Loucy (cell line): ENCODE data around the gene KIF11.

Experiments
- H2AFZ ChIP-seq: fragments of 200-600 bp; sonication (generic); 2 replicates; pipeline ENCODE4 v1.6.0; 2016; ENCODE audit warnings: antibody characterized with exemption, mild to moderate bottlenecking, low read length, moderate library complexity
- H3F3A ChIP-seq: fragments of 200-600 bp; 2 replicates; pipeline ENCODE4 v1.6.0; 2016; ENCODE audit warnings: antibody characterized with exemption, low read depth, mild to moderate bottlenecking
- H3K27me3 ChIP-seq: fragments of 200-600 bp; sonication (generic); 2 replicates; pipeline ENCODE4 v1.6.1; 2014; ENCODE audit warnings: low read length, mild to moderate bottlenecking; ENCODE audit not compliant: insufficient read depth, poor library complexity, severe bottlenecking
- H3K36me3 ChIP-seq: fragments of 200-600 bp; sonication (generic); 2 replicates; pipeline ENCODE4 v1.6.1; 2016; ENCODE audit warnings: low read length; ENCODE audit not compliant: insufficient read depth
- H3K4me1 ChIP-seq: fragments of 200-600 bp; sonication (generic); 2 replicates; pipeline ENCODE4 v1.5.1; 2014; ENCODE audit warnings: low read length, mild to moderate bottlenecking; ENCODE audit not compliant: insufficient read depth, poor library complexity, severe bottlenecking
- H3K4me2 ChIP-seq: fragments of 200-600 bp; sonication (generic); 2 replicates; pipeline ENCODE4 v1.6.0; 2014; ENCODE audit warnings: antibody characterized with exemption, low read length, low read depth, mild to moderate bottlenecking; ENCODE audit not compliant: poor library complexity, severe bottlenecking
- H3K4me3 ChIP-seq: fragments of 200-600 bp; sonication (generic); 2 replicates; pipeline ENCODE4 v1.5.1; 2014; ENCODE audit warnings: low read length, mild to moderate bottlenecking, mixed read lengths; ENCODE audit not compliant: poor library complexity, severe bottlenecking
- H3K79me2 ChIP-seq: fragments of 200-600 bp; sonication (generic); 2 replicates; pipeline ENCODE4 v1.6.1; 2014; ENCODE audit warnings: low read length; ENCODE audit not compliant: insufficient read depth
- H3K9ac ChIP-seq: fragments of 200-600 bp; sonication (generic); 2 replicates; pipeline ENCODE4 v1.6.0; 2014; ENCODE audit warnings: mild to moderate bottlenecking, low read depth, low read length, moderate library complexity; ENCODE audit not compliant: poor library complexity, severe bottlenecking
- H3K9me2 ChIP-seq: fragments of 200-600 bp; sonication (generic); replicated peaks from 2 replicates; pipeline ENCODE4 v1.6.1; 2016; ENCODE audit warnings: low read depth, low read length, mixed read lengths
- H3K9me3 ChIP-seq: fragments of 200-600 bp; sonication (generic); 2 replicates; pipeline ENCODE4 v1.6.1; 2014; ENCODE audit warnings: mild to moderate bottlenecking, antibody characterized with exemption, low read length, low read depth; ENCODE audit not compliant: insufficient read depth
- H4K20me1 ChIP-seq: fragments of 200-600 bp; sonication (generic); 2 replicates; pipeline ENCODE4 v1.6.0; 2014; ENCODE audit warnings: antibody characterized with exemption, low read length, mild to moderate bottlenecking; ENCODE audit not compliant: insufficient read depth, poor library complexity, severe bottlenecking
- CTCF ChIP-seq: fragments of 200-600 bp; sonication (generic); conservative IDR thresholded peaks from 2 replicates; pipeline ENCODE4 v1.5.1; 2014; ENCODE audit warnings: mild to moderate bottlenecking, antibody characterized with exemption, low read length
- EZH2phosphoT487 ChIP-seq: fragments of 200-600 bp; IDR thresholded peaks from 2 replicates; pipeline ENCODE4 v1.6.1; 2018; ENCODE audit warnings: antibody characterized with exemption, mild to moderate bottlenecking, moderate library complexity, borderline replicate concordance

Gene KIF11

GRCh38 chr10:92696606-92697383 is 103.9 kb downstream of the KIF11 start:
- H3K4me2 ChIP-seq: peak overlapping the region; percentile 49
- peaks cover 39% of the 10 kb centered on the region for H3K36me3 ChIP-seq
- H2AFZ ChIP-seq: no peak overlapping the region
- H3K4me3 ChIP-seq: no peak overlapping the region
- no peak for TF ChIP-seq EZH2phosphoT487
- 0 out of 2 replicates have a peak, but pooled peaks have one; percentile 23 for TF ChIP-seq CTCF
- no peaks in the 10 kb centered on the region for H3K9me2 ChIP-seq
- peaks cover 52% of the 10 kb centered on the region for H3K79me2 ChIP-seq
- H3K4me1 ChIP-seq: peaks cover 63% of the 10 kb centered on the region
- no peak overlapping the region for H3K9ac ChIP-seq
- no peaks in the 10 kb centered on the region for H3K9me3 ChIP-seq
- peaks cover 12% of the 10 kb centered on the region for H3K27me3 ChIP-seq
- peaks cover 46% of the 10 kb centered on the region for H4K20me1 ChIP-seq
- peaks cover 14% of the 10 kb centered on the region for H3F3A ChIP-seq

GRCh38 chr10:92697663-92698511 is 105.0 kb downstream of the KIF11 start:
- peaks cover 14% of the 10 kb centered on the region for H3F3A ChIP-seq
- peak overlapping the region; percentile 49 for H3K4me2 ChIP-seq
- peak overlapping the region; percentile 5 for H3K4me3 ChIP-seq
- H3K9ac ChIP-seq: no peak overlapping the region
- H3K9me2 ChIP-seq: no peaks in the 10 kb centered on the region
- TF ChIP-seq CTCF (no peak), EZH2phosphoT487 (no peak)
- no peak overlapping the region for H2AFZ ChIP-seq
- H3K27me3 ChIP-seq: peaks cover 1% of the 10 kb centered on the region
- peaks cover 35% of the 10 kb centered on the region for H4K20me1 ChIP-seq
- peaks cover 28% of the 10 kb centered on the region for H3K36me3 ChIP-seq
- no peaks in the 10 kb centered on the region for H3K9me3 ChIP-seq
- H3K79me2 ChIP-seq: peaks cover 41% of the 10 kb centered on the region
- H3K4me1 ChIP-seq: peaks cover 68% of the 10 kb centered on the region

GRCh38 chr10:92699193-92699517 is 106.2 kb downstream of the KIF11 start:
- no peaks in the 10 kb centered on the region for H3K9me2 ChIP-seq
- H3K27me3 ChIP-seq: no peaks in the 10 kb centered on the region
- peak overlapping the region; percentile 85 for H2AFZ ChIP-seq
- peaks cover 14% of the 10 kb centered on the region for H3F3A ChIP-seq
- H3K9me3 ChIP-seq: no peaks in the 10 kb centered on the region
- H3K9ac ChIP-seq: peak overlapping the region; percentile 72
- peaks cover 22% of the 10 kb centered on the region for H4K20me1 ChIP-seq
- no peak for TF ChIP-seq EZH2phosphoT487
- no peak for TF ChIP-seq CTCF
- peak overlapping the region; percentile 76 for H3K4me3 ChIP-seq
- H3K79me2 ChIP-seq: peaks cover 28% of the 10 kb centered on the region
- H3K4me2 ChIP-seq: peak overlapping the region; percentile 81
- H3K4me1 ChIP-seq: peaks cover 57% of the 10 kb centered on the region
- H3K36me3 ChIP-seq: peaks cover 15% of the 10 kb centered on the region
